ENCODE measurements around the gene RUFY3.
"Not testable (repeated sequence)": the region's sequence is repeated elsewhere in the genome, so short reads cannot be mapped to it uniquely, and the experiment has no call there.

The RUFY3 gene

DNA sequence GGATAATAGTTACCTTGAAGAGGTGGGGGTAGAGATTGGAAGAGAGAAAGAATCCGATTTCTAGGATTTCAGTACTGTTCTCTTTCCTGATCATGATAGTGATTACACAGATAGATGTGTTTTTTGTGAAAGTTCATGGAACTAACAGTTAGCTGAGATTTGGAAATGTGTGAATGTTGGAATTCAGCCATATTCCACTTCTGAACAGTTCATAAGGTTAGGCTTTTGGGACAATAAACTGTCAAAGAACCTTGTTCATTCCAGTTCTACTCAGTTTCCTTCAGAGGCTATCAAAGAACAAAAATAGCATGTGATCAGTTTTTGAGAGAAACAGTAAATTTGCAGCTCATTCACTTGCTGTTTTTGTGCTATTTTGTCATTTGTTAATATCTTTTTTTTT lies 43.6 kb downstream of the RUFY3 start:
- H3K9me3 Mint-ChIP-seq (ENCODE audit: low read depth) = no peaks in the 10 kb centered on the region
- peaks cover 12% of the 10 kb centered on the region for H3K4me1 Mint-ChIP-seq (ENCODE audit: low read depth)
- H3K36me3 Mint-ChIP-seq = peaks cover 20% of the 10 kb centered on the region
- H3K27ac Mint-ChIP-seq = no peak overlapping the region
- no peaks in the 10 kb centered on the region for H3K27me3 Mint-ChIP-seq
- no peak overlapping the region for H3K4me3 Mint-ChIP-seq

GRCh38 chr4:70768301-70768948 lies 46.7 kb downstream of the RUFY3 start:
- Mint-ChIP-seq H3K36me3 (peaks cover 21% of the 10 kb centered on the region), H3K27ac (no peak overlapping the region), H3K4me1 (ENCODE audit: low read depth) (peaks cover 13% of the 10 kb centered on the region), H3K9me3 (ENCODE audit: low read depth) (no peaks in the 10 kb centered on the region), H3K27me3 (no peaks in the 10 kb centered on the region), H3K4me3 (no peak overlapping the region)

- not testable (repeated sequence) for H3K9me3 Mint-ChIP-seq (ENCODE audit: low read depth); H3K27ac Mint-ChIP-seq; H3K4me3 Mint-ChIP-seq; H3K27me3 Mint-ChIP-seq
- H3K4me1 Mint-ChIP-seq (ENCODE audit: low read depth) = peaks cover 13% of the 10 kb centered on the region
- H3K36me3 Mint-ChIP-seq = peaks cover 14% of the 10 kb centered on the region
Measured at GRCh38 chr4:70769396-70769795, 47.6 kb downstream of the RUFY3 start.

GRCh38 chr4:70772929-70773555 lies 51.3 kb downstream of the RUFY3 start:
- no peak overlapping the region for H3K27ac Mint-ChIP-seq
- H3K27me3 Mint-ChIP-seq = no peaks in the 10 kb centered on the region
- no peaks in the 10 kb centered on the region for H3K9me3 Mint-ChIP-seq (ENCODE audit: low read depth)

GRCh38 chr4:70778888-70779422 lies 57.2 kb downstream of the RUFY3 start:
- H3K36me3 Mint-ChIP-seq = peaks cover 2% of the 10 kb centered on the region
- no peak overlapping the region for H3K27ac Mint-ChIP-seq
- no peaks in the 10 kb centered on the region for H3K27me3 Mint-ChIP-seq
- H3K4me1 Mint-ChIP-seq (ENCODE audit: low read depth) = no peaks in the 10 kb centered on the region
- no peak overlapping the region for H3K4me3 Mint-ChIP-seq
- no peaks in the 10 kb centered on the region for H3K9me3 Mint-ChIP-seq (ENCODE audit: low read depth)

More at GRCh38 chr4:70772929-70773555, 51.3 kb downstream of the RUFY3 start:
- Mint-ChIP-seq H3K4me3 (no peak overlapping the region), H3K36me3 (peaks cover 7% of the 10 kb centered on the region), H3K4me1 (ENCODE audit: low read depth) (peaks cover 13% of the 10 kb centered on the region)

DNA sequence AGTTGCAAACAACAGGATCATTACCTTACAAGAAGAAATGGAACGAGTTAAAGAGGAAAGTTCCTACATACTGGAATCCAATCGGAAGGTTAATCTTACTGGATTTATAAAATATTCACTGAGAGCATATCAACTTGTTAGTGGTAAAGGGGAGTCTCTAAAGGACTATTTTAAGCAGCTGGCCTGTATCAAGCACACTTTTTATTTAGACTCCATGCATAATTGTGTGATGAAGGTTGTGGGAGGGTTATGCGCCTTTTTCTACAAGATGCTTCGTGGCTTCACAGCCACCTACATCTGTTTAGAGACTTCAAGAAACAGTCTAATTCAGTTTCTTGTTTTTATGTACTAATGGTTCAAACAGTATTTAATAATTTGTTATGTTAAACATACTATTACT lies 61.3 kb downstream of the RUFY3 start:
- Mint-ChIP-seq H3K4me1 (ENCODE audit: low read depth) (no peaks in the 10 kb centered on the region), H3K36me3 (peaks cover 7% of the 10 kb centered on the region), H3K27me3 (no peaks in the 10 kb centered on the region), H3K4me3 (no peak overlapping the region), H3K9me3 (ENCODE audit: low read depth) (no peaks in the 10 kb centered on the region), H3K27ac (no peak overlapping the region)

DNA sequence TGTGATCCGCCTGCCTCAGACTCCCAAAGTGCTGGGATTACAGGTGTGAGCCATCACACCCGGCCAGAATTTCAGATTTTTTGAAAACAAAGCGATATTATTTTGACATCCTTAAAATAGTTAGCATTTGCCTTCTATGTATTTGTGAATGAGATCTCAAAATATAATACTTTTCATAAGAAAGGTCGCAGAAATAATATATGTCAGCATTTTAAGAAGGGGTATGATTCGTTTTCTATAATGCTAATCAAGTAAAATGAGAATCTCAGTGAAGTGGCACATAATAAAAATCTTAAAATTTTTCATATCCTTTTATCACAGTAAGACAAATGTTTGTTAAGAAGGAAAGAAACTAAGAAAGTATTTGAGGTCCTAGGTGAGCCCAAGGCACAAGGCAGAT lies 65.7 kb downstream of the RUFY3 start:
- Mint-ChIP-seq H3K36me3 (peaks cover 12% of the 10 kb centered on the region), H3K27ac (no peak overlapping the region), H3K4me3 (no peak overlapping the region), H3K9me3 (ENCODE audit: low read depth) (no peaks in the 10 kb centered on the region), H3K4me1 (ENCODE audit: low read depth) (no peaks in the 10 kb centered on the region), H3K27me3 (no peaks in the 10 kb centered on the region)

- H3K4me3 Mint-ChIP-seq = no peak overlapping the region
Measured at GRCh38 chr4:70788733-70789132, 67.0 kb downstream of the RUFY3 start.

DNA sequence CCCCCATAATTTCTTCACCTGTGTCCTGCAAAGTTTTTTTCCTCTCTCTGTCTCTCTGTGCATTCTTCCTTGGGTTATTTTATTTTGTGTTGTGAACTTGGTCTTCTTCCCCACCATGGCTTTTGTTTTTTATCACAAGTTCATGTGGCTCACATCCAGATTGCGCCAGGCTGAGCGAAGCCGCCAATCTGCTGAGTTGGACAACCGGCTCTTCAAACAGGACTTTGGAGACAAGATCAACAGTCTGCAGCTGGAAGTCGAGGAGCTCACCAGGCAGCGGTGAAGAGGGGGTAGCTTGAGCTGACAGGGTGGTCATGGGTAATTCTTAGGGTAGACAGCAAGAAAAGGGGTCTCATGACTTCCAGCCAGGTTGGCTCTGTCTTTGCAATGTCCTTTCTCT lies 71.9 kb downstream of the RUFY3 start:
- no peaks in the 10 kb centered on the region for H3K27me3 Mint-ChIP-seq
- no peaks in the 10 kb centered on the region for H3K4me1 Mint-ChIP-seq (ENCODE audit: low read depth)
- no peaks in the 10 kb centered on the region for H3K9me3 Mint-ChIP-seq (ENCODE audit: low read depth)
- H3K36me3 Mint-ChIP-seq = peaks cover 19% of the 10 kb centered on the region
- H3K4me3 Mint-ChIP-seq = no peak overlapping the region
- H3K27ac Mint-ChIP-seq = no peak overlapping the region

More at GRCh38 chr4:70788733-70789132, 67.0 kb downstream of the RUFY3 start:
- Mint-ChIP-seq H3K36me3 (peaks cover 16% of the 10 kb centered on the region), H3K27ac (no peak overlapping the region), H3K4me1 (ENCODE audit: low read depth) (no peaks in the 10 kb centered on the region), H3K27me3 (no peaks in the 10 kb centered on the region), H3K9me3 (ENCODE audit: low read depth) (no peaks in the 10 kb centered on the region)

DNA sequence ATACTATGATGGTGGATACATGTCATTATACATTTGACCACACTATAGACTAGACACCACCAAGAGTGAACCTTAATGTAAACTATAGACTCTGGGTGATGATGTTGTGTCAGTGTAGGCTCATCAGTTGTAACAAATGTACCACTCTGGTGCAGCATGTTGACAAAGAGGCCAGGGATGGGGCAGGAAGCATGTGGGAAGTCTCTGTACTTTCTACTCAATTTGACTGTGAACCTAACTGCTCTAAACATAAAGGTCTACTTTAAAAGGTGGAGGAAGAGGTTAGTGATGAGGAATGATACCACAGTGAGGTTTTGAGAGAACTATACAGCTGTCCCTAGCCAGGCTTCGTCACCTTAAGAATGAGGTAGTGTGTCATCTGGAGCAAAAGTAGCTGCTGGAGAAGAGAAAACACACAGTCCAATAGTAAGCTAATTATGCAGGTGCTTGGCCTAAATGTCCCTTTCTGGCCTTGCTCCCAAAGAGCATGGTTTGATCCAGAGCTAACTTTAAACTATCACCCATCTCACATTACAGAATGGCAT lies 79.6 kb downstream of the RUFY3 start:
- Mint-ChIP-seq H3K27ac (peak overlapping the region; percentile 1), H3K9me3 (ENCODE audit: low read depth) (no peaks in the 10 kb centered on the region), H3K36me3 (peaks cover 11% of the 10 kb centered on the region), H3K4me1 (ENCODE audit: low read depth) (peaks cover 22% of the 10 kb centered on the region), H3K4me3 (no peak overlapping the region), H3K27me3 (no peaks in the 10 kb centered on the region)

DNA sequence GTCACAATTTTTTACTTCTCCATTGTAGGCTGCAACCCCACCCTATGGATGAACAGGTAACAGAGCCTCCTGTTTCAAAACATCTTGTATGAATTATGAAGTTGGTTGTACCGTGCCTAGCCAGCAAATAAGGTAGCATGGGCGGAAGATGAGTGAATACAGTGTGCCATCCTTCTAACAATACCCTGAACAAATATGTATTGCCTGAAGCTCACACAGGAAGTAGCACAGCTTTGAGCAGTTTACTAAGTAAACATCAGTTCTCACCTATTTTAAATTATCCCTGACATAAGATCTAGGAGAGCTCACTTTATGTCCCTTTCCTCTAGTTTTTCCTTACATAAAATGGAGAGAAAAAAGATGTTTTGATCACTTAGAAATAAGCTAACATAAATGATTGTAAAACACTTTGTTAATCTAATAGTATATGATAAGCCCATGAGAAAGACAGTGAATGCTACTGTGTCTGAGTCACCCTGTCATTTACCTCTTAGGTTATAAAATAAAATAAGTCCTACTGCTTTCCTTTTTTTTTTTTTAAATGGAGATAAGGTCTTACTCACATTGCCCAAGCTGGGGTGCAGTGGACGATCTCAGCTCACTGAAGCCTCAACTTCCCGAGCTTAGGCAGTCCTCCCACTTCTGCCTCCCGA lies 81.3 kb downstream of the RUFY3 start:
- Mint-ChIP-seq H3K27me3 (no peaks in the 10 kb centered on the region), H3K9me3 (ENCODE audit: low read depth) (no peaks in the 10 kb centered on the region), H3K4me3 (no peak overlapping the region), H3K36me3 (peaks cover 6% of the 10 kb centered on the region), H3K4me1 (ENCODE audit: low read depth) (peaks cover 22% of the 10 kb centered on the region), H3K27ac (no peak overlapping the region)

DNA sequence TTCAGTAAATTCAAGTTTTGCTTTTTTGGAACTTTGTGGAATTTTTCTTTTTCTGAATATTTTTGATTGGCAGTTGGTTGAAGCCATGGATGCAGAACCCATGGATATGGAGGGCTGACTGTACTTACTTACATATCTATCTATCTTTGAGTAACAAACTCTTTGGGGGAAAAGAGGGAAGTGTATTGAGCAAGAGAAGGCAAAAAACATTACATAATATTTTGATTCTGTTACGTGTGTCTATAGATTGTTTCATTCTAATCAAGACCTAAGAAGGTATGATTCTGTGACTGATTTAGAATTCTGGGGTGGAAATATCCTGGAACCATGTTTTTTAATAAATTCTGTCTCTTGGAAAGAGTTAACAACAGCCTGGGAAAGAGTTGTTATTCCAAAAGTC lies 86.4 kb downstream of the RUFY3 start:
- H3K36me3 Mint-ChIP-seq = peaks cover 6% of the 10 kb centered on the region
- no peak overlapping the region for H3K27ac Mint-ChIP-seq
- no peaks in the 10 kb centered on the region for H3K9me3 Mint-ChIP-seq (ENCODE audit: low read depth)
- H3K4me3 Mint-ChIP-seq = no peak overlapping the region
- H3K27me3 Mint-ChIP-seq = no peaks in the 10 kb centered on the region
- peaks cover under 1% of the 10 kb centered on the region for H3K4me1 Mint-ChIP-seq (ENCODE audit: low read depth)

DNA sequence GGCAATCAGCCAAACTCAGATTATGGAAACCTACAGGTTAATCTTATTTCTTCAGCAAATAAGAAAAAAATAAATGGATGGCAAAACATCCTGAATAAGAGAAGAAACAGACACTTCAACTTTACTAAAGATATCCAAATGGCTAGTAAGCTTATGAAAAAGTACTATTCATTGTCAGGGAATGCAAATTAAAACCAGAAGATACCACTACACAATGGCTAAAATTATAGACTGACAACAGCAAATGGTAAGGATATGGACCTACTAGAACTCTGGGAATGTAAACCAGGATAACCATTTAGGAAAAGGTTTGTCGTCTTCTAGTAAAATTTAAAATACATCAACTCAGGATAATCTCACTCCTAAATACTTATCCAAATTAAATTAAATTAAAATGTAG lies 93.6 kb downstream of the RUFY3 start:
- Mint-ChIP-seq H3K4me1 (ENCODE audit: low read depth) (peaks cover 17% of the 10 kb centered on the region), H3K27me3 (no peaks in the 10 kb centered on the region), H3K27ac (peak overlapping the region; percentile 4), H3K36me3 (peaks cover 12% of the 10 kb centered on the region), H3K9me3 (ENCODE audit: low read depth) (no peaks in the 10 kb centered on the region), H3K4me3 (no peak overlapping the region)

DNA sequence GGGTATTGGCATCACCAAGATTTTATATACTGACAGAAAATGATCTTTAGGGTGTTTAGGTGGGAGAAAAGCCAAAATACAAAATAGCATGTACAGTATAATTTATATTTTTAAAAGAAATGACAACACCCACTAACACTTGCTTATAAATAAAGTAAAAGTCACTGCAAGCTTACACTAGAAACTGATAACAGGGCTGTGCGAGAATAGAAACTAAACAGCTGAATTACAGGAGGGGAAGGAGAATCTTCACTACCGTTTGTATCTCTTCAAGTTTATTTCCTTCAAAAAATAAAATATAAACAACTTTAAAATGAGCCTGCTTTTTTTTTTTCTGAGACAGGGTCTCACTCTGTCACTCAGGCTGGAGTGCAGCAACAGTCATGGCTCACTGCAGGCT lies 95.1 kb downstream of the RUFY3 start:
- Mint-ChIP-seq H3K27me3 (no peaks in the 10 kb centered on the region), H3K9me3 (ENCODE audit: low read depth) (no peaks in the 10 kb centered on the region), H3K4me1 (ENCODE audit: low read depth) (peaks cover 17% of the 10 kb centered on the region), H3K36me3 (peaks cover 12% of the 10 kb centered on the region), H3K4me3 (no peak overlapping the region), H3K27ac (peak overlapping the region; percentile 55)

- H3K36me3 Mint-ChIP-seq = peaks cover 12% of the 10 kb centered on the region
Measured at GRCh38 chr4:70818173-70818855, 96.5 kb downstream of the RUFY3 start.

More at GRCh38 chr4:70818173-70818855, 96.5 kb downstream of the RUFY3 start:
- no peaks in the 10 kb centered on the region for H3K9me3 Mint-ChIP-seq (ENCODE audit: low read depth)
- H3K27me3 Mint-ChIP-seq = no peaks in the 10 kb centered on the region
- H3K4me3 Mint-ChIP-seq = no peak overlapping the region
- peaks cover 17% of the 10 kb centered on the region for H3K4me1 Mint-ChIP-seq (ENCODE audit: low read depth)
- peak overlapping the region; percentile 16 for H3K27ac Mint-ChIP-seq
